HepG2 (cell line): ENCODE results near the gene OGFR. TPM values are rescaled to one million over a fixed set of nuclear protein-coding genes. Genes with fewer than 3 reads are reported as not detected.
A peak's percentile ranks its signal among the peaks of the same experiment; 100 is the strongest.

Experiments used
- AHR ChIP-seq: IDR thresholded peaks from 2 replicates; pipeline ENCODE4 v1.6.1; 2018; ENCODE audit warnings: missing genetic modification reagents, missing compliant biosample characterization
- HMGXB3 ChIP-seq: sonication (generic); formaldehyde crosslinking; IDR thresholded peaks from 2 replicates; pipeline ENCODE4 v1.4.0; 2020; ENCODE audit warnings: missing genetic modification reagents, borderline replicate concordance
- HMGXB4 ChIP-seq, 2 experiments: sonication (generic) in 1 of 2; formaldehyde crosslinking in 1 of 2; IDR thresholded peaks; 2 replicates each; pipeline versions ENCODE4 v1.4.0 to v1.6.1; 2018 to 2020; ENCODE audit warnings: missing genetic modification reagents in 2 of 2, borderline replicate concordance in 1 of 2, low read depth in 1 of 2, mild to moderate bottlenecking in 1 of 2, missing biosample characterization in 1 of 2
- HNRNPH1 ChIP-seq: fragments of 200-400 bp; formaldehyde crosslinking; optimal IDR thresholded peaks from 2 replicates; pipeline ENCODE3; 2017; ENCODE audit warnings: mild to moderate bottlenecking, low read depth, low read length
- IRF2 ChIP-seq: IDR thresholded peaks from 2 replicates; pipeline ENCODE4 v1.6.1; 2018; ENCODE audit warnings: missing genetic modification reagents, missing compliant biosample characterization
- ISL2 ChIP-seq: sonication (generic); formaldehyde crosslinking; IDR thresholded peaks from 2 replicates; pipeline ENCODE4 v1.5.0; 2020; ENCODE audit warnings: missing genetic modification reagents
- MED8 ChIP-seq: sonication (generic); formaldehyde crosslinking; IDR thresholded peaks from 2 replicates; pipeline ENCODE4 v1.8.1; 2023; ENCODE audit warnings: mild to moderate bottlenecking, missing genetic modification reagents; ENCODE audit not compliant: insufficient replicate concordance
- NCOR1 ChIP-seq: fragments of 200-600 bp; sonication (generic); IDR thresholded peaks from 2 replicates; pipeline ENCODE4 v1.7.0; 2017; ENCODE audit warnings: antibody characterized with exemption, low read length, borderline replicate concordance
- SNAPC4 ChIP-seq: sonication (generic); formaldehyde crosslinking; IDR thresholded peaks from 2 replicates; pipeline ENCODE4 v1.4.0; 2020; ENCODE audit warnings: mild to moderate bottlenecking, missing genetic modification reagents
- TRIM22 ChIP-seq: fragments of 450-650 bp; IDR thresholded peaks from 2 replicates; pipeline ENCODE4 v1.6.1; 2017
- USF2 ChIP-seq, 2 experiments: sonication (generic) in 1 of 2; formaldehyde crosslinking in 1 of 2; IDR thresholded peaks; 2 replicates each; pipeline versions ENCODE4 v1.5.1 to v1.6.1; 2011 to 2020; ENCODE audit warnings: borderline replicate concordance in 1 of 2, low read depth in 1 of 2, low read length in 1 of 2, mild to moderate bottlenecking in 1 of 2, missing genetic modification reagents in 1 of 2, moderate library complexity in 1 of 2
- ZNF382 ChIP-seq: sonication (generic); formaldehyde crosslinking; IDR thresholded peaks from 2 replicates; pipeline ENCODE4 v1.5.0; 2020; ENCODE audit warnings: missing genetic modification reagents, mild to moderate bottlenecking, borderline replicate concordance
- ZNF589 ChIP-seq: sonication (generic); formaldehyde crosslinking; conservative IDR thresholded peaks from 2 replicates; pipeline ENCODE4 v1.8.0; 2022; ENCODE audit warnings: mild to moderate bottlenecking, moderate library complexity, missing genetic modification reagents
- ZNF747 ChIP-seq: sonication (generic); formaldehyde crosslinking; IDR thresholded peaks from 2 replicates; pipeline ENCODE4 v1.8.1; 2023; ENCODE audit warnings: missing genetic modification reagents, mild to moderate bottlenecking, borderline replicate concordance
- polyA plus RNA-seq, 8 experiments: library from polyadenylated mRNA; depleted of rRNA in 3 of 8; stranded (reverse) in 7 of 8; unstranded in 1 of 8; fragments of >200 nt; fragmentation: Illumina TruSeq in 4 of 8; extraction: Trizol in 4 of 8; gene quantifications; 2 replicates each; pipeline versions ENCODE4 v1.2.1 to v1.2.3, GENCODE V29; 2011 to 2016; ENCODE audit warnings: low read depth in 4 of 8, missing spikeins in 1 of 8, mixed read lengths in 1 of 8; ENCODE audit not compliant: insufficient read depth in 1 of 8
- total RNA-seq, 5 experiments: library from RNA; depleted of rRNA; stranded (reverse); fragments of >200 nt; fragmentation: Illumina TruSeq; extraction: Trizol; gene quantifications; 2 replicates each; pipeline ENCODE4 v1.2.3, GENCODE V29; 2016; ENCODE audit warnings: low read depth in 1 of 5

Gene OGFR
- total and polyA plus RNA-seq, 2 of the 13 experiments (the other 11 are each of a cell fraction or from before 2014, with no cell fraction given): 47.7 to 81.8 TPM

GRCh38 chr20:62793757-62794006, 11.0 kb upstream of the OGFR start (continued):
- TF ChIP-seq USF2 (IDR thresholded peaks at IDR 0.05; ENCODE audit: low read depth, low read length): peak; percentile 63
- TF ChIP-seq USF2 (CRISPR knock-in tag; IDR thresholded peaks at IDR 0.05; ENCODE audit: borderline replicate concordance): no peak
- TF ChIP-seq ISL2: no peak
- TF ChIP-seq TRIM22: no peak
- no peak for TF ChIP-seq HMGXB3
- no peak for TF ChIP-seq SNAPC4 (CRISPR knock-in tag)
- 0 out of 2 replicates have a peak, but pooled peaks have one; percentile 82 for TF ChIP-seq AHR (CRISPR knock-in tag)
- no peak for TF ChIP-seq ZNF747 (CRISPR knock-in tag)
- TF ChIP-seq HMGXB4 (CRISPR knock-in tag; IDR thresholded peaks at IDR 0.05; ENCODE audit: borderline replicate concordance in 1 of 2, low read depth in 1 of 2): 0 out of 4 replicates have a peak, but pooled peaks of 1 of the 2 experiments have one; percentile 27
- TF ChIP-seq ZNF589 (CRISPR knock-in tag): 0 out of 2 replicates have a peak, but pooled peaks have one; percentile 61
- no peak for TF ChIP-seq IRF2 (CRISPR knock-in tag)
- TF ChIP-seq NCOR1: no peak
- no peak for TF ChIP-seq HNRNPH1
- TF ChIP-seq ZNF382 (CRISPR knock-in tag): no peak
- TF ChIP-seq MED8 (CRISPR knock-in tag): no peak
